GM18498 (cell line): ENCODE data around the gene DDIT4L.
"Not testable (repeated sequence)": the region's sequence is repeated elsewhere in the genome, so short reads cannot be mapped to it uniquely, and the experiment has no call there.

ENCODE experiments used
- ATAC-seq: cut with Tn5 transposase; IDR thresholded peaks from one replicate; pipeline ENCODE4 v1.9.1; 2021; ENCODE audit warnings: mild to moderate bottlenecking, moderate library complexity; ENCODE audit not compliant: unreplicated experiment

The DDIT4L gene

GRCh38 chr4:100189820-100190642 lies at the start of gene DDIT4L:
TSS of gene DDIT4L (minus strand) at chr4:100190468. CDS start at chr4:100189983, 485 bp downstream.
- ATAC-seq, result no peak

GRCh38 chr4:100240008-100240407 lies 49.7 kb upstream of the DDIT4L start:
- no peak for ATAC-seq

GRCh38 chr4:100224721-100225120 lies 34.5 kb upstream of the DDIT4L start:
- no peak for ATAC-seq

GRCh38 chr4:100224160-100224559 lies 33.9 kb upstream of the DDIT4L start:
- no peak for ATAC-seq

GRCh38 chr4:100208964-100209363 lies 18.7 kb upstream of the DDIT4L start:
- ATAC-seq, result peak; percentile 85

GRCh38 chr4:100208459-100208858 lies 18.2 kb upstream of the DDIT4L start:
- ATAC-seq, result peak; percentile 10

- ATAC-seq, result no peak
Measured at GRCh38 chr4:100206850-100207249, 16.6 kb upstream of the DDIT4L start.

- no peak for ATAC-seq
Measured at GRCh38 chr4:100198061-100198460, 7.8 kb upstream of the DDIT4L start.

GRCh38 chr4:100196388-100197071 lies 6.3 kb upstream of the DDIT4L start:
- ATAC-seq, result not testable (repeated sequence)

GRCh38 chr4:100190643-100191600 lies 654 bp upstream of the DDIT4L start:
- no peak for ATAC-seq

GRCh38 chr4:100188829-100189228 lies 1.4 kb downstream of the DDIT4L start:
- no peak for ATAC-seq

- no peak for ATAC-seq
Measured at GRCh38 chr4:100187781-100188180, 2.5 kb downstream of the DDIT4L start.

GRCh38 chr4:100184787-100185186 lies 5.5 kb downstream of the DDIT4L start:
- ATAC-seq, result no peak

- no peak for ATAC-seq
Measured at GRCh38 chr4:100177855-100178254, 12.4 kb downstream of the DDIT4L start.

- ATAC-seq, result no peak
Measured at GRCh38 chr4:100177126-100177525, 13.1 kb downstream of the DDIT4L start.

GRCh38 chr4:100175858-100176257 lies 14.4 kb downstream of the DDIT4L start:
- ATAC-seq, result no peak

- ATAC-seq, result no peak
Measured at GRCh38 chr4:100174985-100175383, 15.3 kb downstream of the DDIT4L start.

GRCh38 chr4:100170986-100171385 lies 19.3 kb downstream of the DDIT4L start:
- ATAC-seq, result no peak

- ATAC-seq, result no peak
Measured at GRCh38 chr4:100169491-100170485, 20.5 kb downstream of the DDIT4L start.

GRCh38 chr4:100168521-100168920 lies 21.7 kb downstream of the DDIT4L start:
- no peak for ATAC-seq
